Measurements from ENCODE around the gene CDCA4. TPM values are rescaled to one million over a fixed set of nuclear protein-coding genes. Genes with fewer than 3 reads are reported as not detected.

CDCA4 gene
- total RNA-seq, 1 donor from 2014 or later = 21.7 TPM

Other genes with a start within 250 kb of the CDCA4 start
- gene AKT1, start 225.3 kb downstream of the CDCA4 start, total RNA-seq (ENCODE audit: insufficient read depth, low replicate concordance) = 124 TPM
- 3.9 TPM for gene ZBTB42, start 220.0 kb downstream of the CDCA4 start, total RNA-seq (ENCODE audit: insufficient read depth, low replicate concordance)
- gene CEP170B, start 155.8 kb downstream of the CDCA4 start, total RNA-seq (ENCODE audit: insufficient read depth, low replicate concordance) = 7.9 TPM
- 2.4 TPM for gene PLD4, start 96.2 kb downstream of the CDCA4 start, total RNA-seq (ENCODE audit: insufficient read depth, low replicate concordance)
- 59.0 TPM for gene AHNAK2, start 42.7 kb downstream of the CDCA4 start, total RNA-seq (ENCODE audit: insufficient read depth, low replicate concordance)
- gene CLBA1, start 35.3 kb downstream of the CDCA4 start, total RNA-seq (ENCODE audit: insufficient read depth, low replicate concordance) = 6.5 TPM
- 4.1 TPM for gene GPR132, start 44.3 kb upstream of the CDCA4 start, total RNA-seq (ENCODE audit: insufficient read depth, low replicate concordance)
- gene JAG2, start 147.7 kb upstream of the CDCA4 start, total RNA-seq (ENCODE audit: insufficient read depth, low replicate concordance) = 7.0 TPM
- gene NUDT14, start 160.2 kb upstream of the CDCA4 start, total RNA-seq (ENCODE audit: insufficient read depth, low replicate concordance) = 15.9 TPM
- 33.0 TPM for gene BTBD6, start 227.4 kb upstream of the CDCA4 start, total RNA-seq (ENCODE audit: insufficient read depth, low replicate concordance)

All from umbilical cord (tissue), 1 donor.